Adipocyte (in vitro differentiated cells): Measurements from ENCODE around the gene CDC42BPA.
"Not testable (repeated sequence)": the region's sequence is repeated elsewhere in the genome, so short reads cannot be mapped to it uniquely, and the experiment has no call there.

Source experiments
- DNase-seq: peaks from one replicate; pipeline ENCODE4 v3.0.0-alpha.2; 2015; ENCODE audit warnings: low read depth
- H3K27me3 ChIP-seq: replicated peaks from 2 replicates; pipeline ENCODE4 v1.7.0; 2013; ENCODE audit warnings: mild to moderate bottlenecking, low read length, moderate library complexity; ENCODE audit not compliant: control insufficient read depth, insufficient read depth
- H3K36me3 ChIP-seq: 2 replicates; pipeline ENCODE4 v1.7.0; 2013; ENCODE audit warnings: low read length, mild to moderate bottlenecking, moderate library complexity; ENCODE audit not compliant: control insufficient read depth, insufficient read depth, severe bottlenecking
- H3K4me1 ChIP-seq: 2 replicates; pipeline ENCODE4 v1.7.0; 2013; ENCODE audit warnings: mild to moderate bottlenecking, low read length, moderate library complexity; ENCODE audit not compliant: control insufficient read depth, insufficient read depth
- H3K4me3 ChIP-seq: 2 replicates; pipeline ENCODE4 v1.7.0; 2013; ENCODE audit warnings: mild to moderate bottlenecking, low read length, moderate library complexity
- H3K9ac ChIP-seq: 2 replicates; pipeline ENCODE4 v1.7.0; 2013; ENCODE audit warnings: mild to moderate bottlenecking, low read length, moderate library complexity
- H3K9me3 ChIP-seq: 2 replicates; pipeline ENCODE4 v1.7.0; 2013; ENCODE audit warnings: mild to moderate bottlenecking, low read length, moderate library complexity; ENCODE audit not compliant: control insufficient read depth

The CDC42BPA gene

DNA sequence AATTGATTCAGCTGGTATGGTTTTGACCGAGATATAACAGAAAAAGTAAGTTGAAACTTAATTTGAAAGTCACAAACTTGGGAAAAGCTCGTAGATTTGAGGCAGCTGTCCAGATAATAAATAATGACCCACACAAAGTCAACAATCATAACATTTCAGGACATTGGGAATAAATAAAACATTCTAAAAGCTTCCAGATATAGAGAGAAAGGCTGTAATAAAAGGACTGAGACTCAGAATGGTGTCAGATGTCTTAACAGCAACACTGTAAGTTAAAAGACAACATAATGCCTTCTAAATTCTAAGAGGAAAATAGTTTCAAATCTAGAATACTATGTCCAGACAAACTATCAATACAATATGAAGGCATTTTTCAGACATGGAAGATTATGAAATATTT is 163.3 kb downstream of the CDC42BPA start:
- no peak for DNase-seq
- Histone ChIP-seq H3K4me3 (no peak overlapping the region), H3K36me3 (peaks cover 9% of the 10 kb centered on the region), H3K4me1 (no peaks in the 10 kb centered on the region), H3K9ac (no peak overlapping the region), H3K9me3 (no peaks in the 10 kb centered on the region), H3K27me3 (no peaks in the 10 kb centered on the region)

DNA sequence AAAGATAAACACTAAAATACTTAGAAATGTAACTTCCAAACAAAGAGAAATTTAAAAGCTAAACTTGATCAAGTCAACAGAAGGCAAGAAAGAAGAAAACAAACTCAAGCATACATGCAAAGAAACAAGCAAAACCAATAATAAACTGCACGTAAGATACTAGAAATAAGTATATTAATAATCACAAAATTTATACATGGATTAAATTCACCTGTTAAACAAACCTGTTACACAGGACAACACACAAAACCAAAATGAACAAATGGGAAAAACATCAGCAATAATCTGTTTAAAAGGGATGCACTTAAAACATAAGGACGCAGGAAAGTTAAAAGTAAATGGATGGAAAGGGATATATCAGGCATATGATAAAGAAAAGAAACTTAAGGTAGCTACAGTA is 165.8 kb downstream of the CDC42BPA start:
- no peak overlapping the region for H3K4me3 ChIP-seq
- DNase-seq, result no peak
- no peaks in the 10 kb centered on the region for H3K27me3 ChIP-seq
- no peaks in the 10 kb centered on the region for H3K36me3 ChIP-seq
- no peaks in the 10 kb centered on the region for H3K9me3 ChIP-seq
- H3K4me1 ChIP-seq, result no peaks in the 10 kb centered on the region
- H3K9ac ChIP-seq, result no peak overlapping the region

DNA sequence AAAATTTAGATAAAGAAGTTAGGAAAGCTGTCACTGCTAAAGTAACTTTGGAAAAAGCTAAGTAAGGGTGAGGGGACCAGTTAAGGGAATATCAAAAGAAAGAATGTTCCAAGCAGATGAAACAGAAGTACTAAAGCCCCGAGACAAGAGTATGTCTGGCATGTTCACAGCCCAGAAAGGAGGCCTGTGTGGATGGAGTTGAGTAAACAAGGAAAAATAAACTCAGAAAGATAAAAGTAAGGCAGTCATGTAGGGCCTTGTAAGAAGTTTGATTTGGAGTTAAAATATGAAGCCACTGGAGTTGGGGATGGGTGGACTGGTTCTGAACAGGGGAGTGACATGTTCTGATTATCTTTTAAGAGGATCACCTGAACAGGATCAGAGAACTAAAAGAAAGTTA is 177.9 kb downstream of the CDC42BPA start:
- no peaks in the 10 kb centered on the region for H3K4me1 ChIP-seq
- no peaks in the 10 kb centered on the region for H3K9me3 ChIP-seq
- H3K27me3 ChIP-seq, result no peaks in the 10 kb centered on the region
- no peak overlapping the region for H3K4me3 ChIP-seq
- peaks cover 52% of the 10 kb centered on the region for H3K36me3 ChIP-seq
- peak; percentile 53 for DNase-seq
- H3K9ac ChIP-seq, result no peak overlapping the region

- no peak overlapping the region for H3K4me3 ChIP-seq
These were observed 182.0 kb downstream of the CDC42BPA start for GRCh38 chr1:227136210-227136820.

GRCh38 chr1:227134686-227135314 is 183.5 kb downstream of the CDC42BPA start:
- Histone ChIP-seq H3K36me3 (peaks cover 17% of the 10 kb centered on the region), H3K27me3 (no peaks in the 10 kb centered on the region), H3K9ac (no peak overlapping the region), H3K9me3 (no peaks in the 10 kb centered on the region), H3K4me1 (no peaks in the 10 kb centered on the region), H3K4me3 (no peak overlapping the region)
- DNase-seq, result peak; percentile 42

More at GRCh38 chr1:227136210-227136820, 182.0 kb downstream of the CDC42BPA start:
- H3K9me3 ChIP-seq, result no peaks in the 10 kb centered on the region
- DNase-seq, result no peak
- H3K27me3 ChIP-seq, result no peaks in the 10 kb centered on the region
- H3K4me1 ChIP-seq, result no peaks in the 10 kb centered on the region
- no peak overlapping the region for H3K9ac ChIP-seq
- H3K36me3 ChIP-seq, result peaks cover 21% of the 10 kb centered on the region

DNA sequence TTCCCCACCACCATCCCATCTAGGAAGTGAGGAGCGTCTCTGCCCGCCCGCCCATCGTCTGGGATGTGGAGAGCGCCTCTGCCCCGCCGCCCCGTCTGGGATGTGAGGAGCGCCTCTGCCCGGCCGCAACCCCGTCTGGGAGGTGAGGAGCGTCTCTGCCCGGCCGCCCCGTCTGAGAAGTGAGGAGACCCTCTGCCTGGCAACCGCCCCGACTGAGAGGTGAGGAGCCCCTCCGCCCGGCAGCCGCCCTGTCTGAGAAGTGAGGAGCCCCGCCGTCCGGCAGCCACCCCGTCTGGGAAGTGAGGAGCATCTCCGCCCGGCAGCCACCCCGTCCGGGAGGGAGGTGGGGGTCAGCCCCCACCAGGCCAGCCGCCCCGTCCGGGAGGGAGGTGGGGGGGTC is 185.6 kb downstream of the CDC42BPA start:
- H3K4me3 ChIP-seq, H3K9me3 ChIP-seq, H3K4me1 ChIP-seq, H3K9ac ChIP-seq, DNase-seq, H3K27me3 ChIP-seq: not testable (repeated sequence)
- H3K36me3 ChIP-seq, result peaks cover 15% of the 10 kb centered on the region

DNA sequence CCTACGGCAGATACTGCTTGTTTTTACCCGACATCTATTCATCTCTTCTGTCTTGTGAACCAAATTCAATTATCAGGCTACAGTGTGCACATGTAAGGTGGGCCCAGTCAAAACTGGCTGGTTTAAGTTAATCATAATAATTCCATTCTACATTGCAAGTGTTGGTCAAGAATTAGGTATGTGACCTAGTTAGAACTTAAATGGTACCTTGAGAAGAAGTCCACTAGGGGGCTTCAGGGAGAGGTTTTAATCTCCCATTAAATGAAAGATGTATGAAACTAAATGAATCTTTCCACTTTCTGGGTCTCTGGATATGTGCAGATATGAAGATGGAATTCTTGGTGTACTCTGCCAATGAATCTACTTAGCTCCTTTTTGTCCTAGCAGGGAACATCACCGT is 187.1 kb downstream of the CDC42BPA start:
- Histone ChIP-seq H3K36me3 (peaks cover 13% of the 10 kb centered on the region), H3K4me1 (no peaks in the 10 kb centered on the region), H3K9me3 (no peaks in the 10 kb centered on the region), H3K4me3 (no peak overlapping the region), H3K9ac (no peak overlapping the region), H3K27me3 (no peaks in the 10 kb centered on the region)
- DNase-seq, result peak; percentile 63

- H3K9ac ChIP-seq, result no peak overlapping the region
- peaks cover 13% of the 10 kb centered on the region for H3K36me3 ChIP-seq
- no peaks in the 10 kb centered on the region for H3K27me3 ChIP-seq
- no peak for DNase-seq
- H3K4me1 ChIP-seq, result no peaks in the 10 kb centered on the region
- H3K4me3 ChIP-seq, result no peak overlapping the region
- H3K9me3 ChIP-seq, result no peaks in the 10 kb centered on the region
These were observed 190.4 kb downstream of the CDC42BPA start for GRCh38 chr1:227127891-227128290.

- no peak for DNase-seq
- H3K9me3 ChIP-seq, result no peaks in the 10 kb centered on the region
- H3K4me1 ChIP-seq, result no peaks in the 10 kb centered on the region
These were observed 192.3 kb downstream of the CDC42BPA start for GRCh38 chr1:227125929-227126545.

DNA sequence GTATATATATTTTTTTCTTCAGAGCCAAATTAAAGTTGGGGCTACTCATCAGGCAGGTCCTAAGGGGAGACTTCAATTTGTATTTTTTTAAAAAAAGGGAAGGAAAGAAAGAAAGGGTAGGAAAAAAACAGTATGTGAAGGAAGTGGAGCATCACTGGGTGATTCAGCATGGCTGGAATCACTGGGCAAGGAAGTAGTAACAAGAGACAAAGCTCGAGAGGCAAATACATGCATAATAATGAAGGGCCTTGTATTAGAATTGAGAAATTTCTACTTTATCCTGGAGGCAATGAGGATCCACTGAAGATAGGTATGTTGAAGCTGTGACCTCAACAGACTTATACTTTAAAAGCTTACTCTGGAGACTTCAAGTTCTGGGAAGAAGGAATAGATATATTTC is 193.8 kb downstream of the CDC42BPA start:
- H3K36me3 ChIP-seq, result peaks cover 19% of the 10 kb centered on the region
- no peaks in the 10 kb centered on the region for H3K27me3 ChIP-seq
- no peak overlapping the region for H3K9ac ChIP-seq
- no peaks in the 10 kb centered on the region for H3K9me3 ChIP-seq
- H3K4me3 ChIP-seq, result no peak overlapping the region
- DNase-seq, result no peak
- no peaks in the 10 kb centered on the region for H3K4me1 ChIP-seq

More at GRCh38 chr1:227125929-227126545, 192.3 kb downstream of the CDC42BPA start:
- Histone ChIP-seq H3K36me3 (peaks cover 13% of the 10 kb centered on the region), H3K27me3 (no peaks in the 10 kb centered on the region), H3K4me3 (no peak overlapping the region), H3K9ac (no peak overlapping the region)

GRCh38 chr1:227120826-227121225 is 197.5 kb downstream of the CDC42BPA start:
- no peak overlapping the region for H3K9ac ChIP-seq
- peaks cover 18% of the 10 kb centered on the region for H3K36me3 ChIP-seq
- no peaks in the 10 kb centered on the region for H3K4me1 ChIP-seq
- no peaks in the 10 kb centered on the region for H3K9me3 ChIP-seq
- H3K4me3 ChIP-seq, result no peak overlapping the region
- no peak for DNase-seq
- H3K27me3 ChIP-seq, result no peaks in the 10 kb centered on the region
